SK-N-SH (cell line): ENCODE data around the gene NUMBL. TPM values are rescaled to one million over a fixed set of nuclear protein-coding genes. Genes with fewer than 3 reads are reported as not detected.

ENCODE experiments used
- CTCF ChIA-PET: fragments of 300-600, 350-600 bp; formaldehyde crosslinking; extraction: SDS; loops from one replicate; lab custom pipeline; 2021; lab: Yijun Ruan, JAX
- POLR2A ChIA-PET: fragments of 350-600 bp; sonication (Branson Sonifier 250); formaldehyde crosslinking; extraction: SDS; loops from one replicate; lab custom pipeline; 2020; ENCODE audit warnings: antibody characterized with exemption, inconsistent platforms; lab: Yijun Ruan, JAX
- DNase-seq: peaks from one replicate; pipeline ENCODE4 v3.0.0; 2012
- H2AFZ ChIP-seq: fragments of 200-600 bp; sonication (generic); 2 replicates; pipeline ENCODE4 v1.8.1; 2016; ENCODE audit warnings: antibody characterized with exemption, mild to moderate bottlenecking, low read depth
- H3F3A ChIP-seq: fragments of 200-600 bp; sonication (generic); replicated peaks from 2 replicates; pipeline ENCODE3; 2016; ENCODE audit warnings: antibody characterized with exemption, mild to moderate bottlenecking; ENCODE audit not compliant: insufficient read depth
- H3K27ac ChIP-seq, 2 experiments: fragments of 200-500 bp in 1 of 2; fragments of 200-600 bp in 1 of 2; sonication (Bioruptor generic) in 1 of 2; sonication (generic), shearing (Covaris generic) in 1 of 2; 2 replicates each; pipeline versions ENCODE4 v1.5.1 to v1.6.1; 2014 to 2016; ENCODE audit warnings: low read depth in 2 of 2, inconsistent platforms in 1 of 2, low read length in 1 of 2, mild to moderate bottlenecking in 1 of 2, mixed read lengths in 1 of 2
- H3K27me3 ChIP-seq: fragments of 200-600 bp; sonication (generic), shearing (Covaris generic); 2 replicates; pipeline ENCODE4 v1.6.1; 2016; ENCODE audit warnings: mixed run types; ENCODE audit not compliant: insufficient read depth
- H3K36me3 ChIP-seq, 2 experiments: fragments of 200-500 bp in 1 of 2; fragments of 200-600 bp in 1 of 2; sonication (Bioruptor generic) in 1 of 2; sonication (generic) in 1 of 2; replicated peaks in 1 of 2; 2 replicates each; pipeline versions ENCODE3 to v1.5.1; 2014 to 2016; ENCODE audit warnings: low read length in 1 of 2, mild to moderate bottlenecking in 1 of 2; ENCODE audit not compliant: insufficient read depth in 2 of 2, control insufficient read depth in 1 of 2
- H3K4me1 ChIP-seq, 2 experiments: fragments of 200-500 bp in 1 of 2; fragments of 200-600 bp in 1 of 2; sonication (Bioruptor generic) in 1 of 2; sonication (generic), shearing (Covaris generic) in 1 of 2; 2 replicates each; pipeline versions ENCODE4 v1.5.1 to v1.6.1; 2014 to 2016; ENCODE audit warnings: low read depth in 1 of 2, low read length in 1 of 2, mixed run types in 1 of 2; ENCODE audit not compliant: insufficient read depth in 2 of 2, control insufficient read depth in 1 of 2
- H3K4me2 ChIP-seq: fragments of 200-600 bp; sonication (generic), shearing (Covaris generic); 2 replicates; pipeline ENCODE4 v1.6.1; 2017; ENCODE audit warnings: mixed run types
- H3K4me3 ChIP-seq, 2 experiments: fragments of 200-500 bp in 1 of 2; fragments of 200-600 bp in 1 of 2; sonication (Bioruptor generic) in 1 of 2; sonication (generic), shearing (Covaris generic) in 1 of 2; 2 replicates each; pipeline versions ENCODE4 v1.5.1 to v1.8.1; 2014 to 2016; ENCODE audit warnings: low read depth in 2 of 2, inconsistent platforms in 1 of 2, low read length in 1 of 2, mild to moderate bottlenecking in 1 of 2, mixed read lengths in 1 of 2, moderate library complexity in 1 of 2
- H3K79me2 ChIP-seq: fragments of 200-600 bp; sonication (generic); 2 replicates; pipeline ENCODE4 v1.8.1; 2017; ENCODE audit warnings: mild to moderate bottlenecking; ENCODE audit not compliant: insufficient read depth
- H3K9ac ChIP-seq: fragments of 200-600 bp; sonication (generic); 2 replicates; pipeline ENCODE4 v1.6.1; 2017; ENCODE audit warnings: mixed run types
- H3K9me2 ChIP-seq: fragments of 200-600 bp; sonication (generic); 2 replicates; pipeline ENCODE4 v1.6.1; 2017; ENCODE audit warnings: mixed run types
- H3K9me3 ChIP-seq: fragments of 200-600 bp; sonication (generic); 2 replicates; pipeline ENCODE4 v1.6.1; 2017; ENCODE audit warnings: mixed run types, mild to moderate bottlenecking, moderate library complexity
- H4K20me1 ChIP-seq: fragments of 200-600 bp; sonication (generic); 2 replicates; pipeline ENCODE4 v1.6.1; 2017; ENCODE audit warnings: mild to moderate bottlenecking, mixed run types; ENCODE audit not compliant: insufficient read depth
- CHD2 ChIP-seq: fragments of 150-350 bp; IDR thresholded peaks from 2 replicates; pipeline ENCODE4 v1.6.1; 2018; ENCODE audit warnings: low read length; ENCODE audit not compliant: partially characterized antibody
- EP300 ChIP-seq, 2 experiments: IDR thresholded peaks; 2 replicates each; pipeline versions ENCODE4 v1.4.0 to v1.6.1; 2012; ENCODE audit warnings: borderline replicate concordance in 1 of 2, low read depth in 1 of 2, low read length in 1 of 2
- EZH2phosphoT487 ChIP-seq: fragments of 200-600 bp; sonication (generic); IDR thresholded peaks from 2 replicates; pipeline ENCODE4 v1.6.1; 2017; ENCODE audit warnings: low read depth, mixed run types, mild to moderate bottlenecking, antibody characterized with exemption, moderate library complexity, borderline replicate concordance
- FOSL2 ChIP-seq: IDR thresholded peaks from 2 replicates; pipeline ENCODE4 v1.4.0; 2012; ENCODE audit warnings: low read depth, mild to moderate bottlenecking, moderate library complexity, borderline replicate concordance
- FOXM1 ChIP-seq: IDR thresholded peaks from 2 replicates; pipeline ENCODE4 v1.4.0; 2012; ENCODE audit warnings: low read depth, mild to moderate bottlenecking
- MXI1 ChIP-seq: IDR thresholded peaks from 2 replicates; pipeline ENCODE4 v1.6.1; 2012; ENCODE audit warnings: mild to moderate bottlenecking, low read depth, low read length, improper control_type of control experiment
- RCOR1 ChIP-seq: fragments of 150-350 bp; IDR thresholded peaks from 2 replicates; pipeline ENCODE4 v1.6.1; 2017; ENCODE audit warnings: antibody characterized with exemption, low read length
- RXRA ChIP-seq: IDR thresholded peaks from 2 replicates; pipeline ENCODE4 v1.4.0; 2012; ENCODE audit warnings: low read depth, mild to moderate bottlenecking, borderline replicate concordance
- SMC3 ChIP-seq: IDR thresholded peaks from 2 replicates; pipeline ENCODE4 v1.6.1; 2012; ENCODE audit warnings: low read depth, low read length, improper control_type of control experiment
- TCF12 ChIP-seq: IDR thresholded peaks from 2 replicates; pipeline ENCODE4 v1.4.0; 2012
- TEAD4 ChIP-seq: IDR thresholded peaks from 2 replicates; pipeline ENCODE4 v1.4.0; 2012; ENCODE audit warnings: mild to moderate bottlenecking, borderline replicate concordance; ENCODE audit not compliant: insufficient read depth
- YY1 ChIP-seq: IDR thresholded peaks from 2 replicates; pipeline ENCODE4 v1.4.0; 2012; ENCODE audit warnings: low read depth, mild to moderate bottlenecking
- WGBS: methylation state at CpG from one replicate; pipeline ENCODE4 v1.1.6; 2017; ENCODE audit warnings: low lambda C conversion rate; 5-methylcytosine and 5-hydroxymethylcytosine counted together
- polyA plus RNA-seq, 3 experiments: library from polyadenylated mRNA; depleted of rRNA; stranded (reverse); fragments of >200 nt; gene quantifications; 2 replicates each; pipeline ENCODE4 v1.2.3, GENCODE V29; 2012
- TF ChIP-seq, protein P1 (sequence below): IDR thresholded peaks from 2 replicates; pipeline ENCODE4 v1.4.0; 2012; ENCODE audit warnings: low read depth
- TF ChIP-seq, protein P2 (sequence below): fragments of 150-350 bp; IDR thresholded peaks from 2 replicates; pipeline ENCODE4 v1.6.1; 2016; ENCODE audit warnings: mild to moderate bottlenecking, low read depth, low read length
- TF ChIP-seq, protein P3 (sequence below): fragments of 200-600 bp; sonication (generic); IDR thresholded peaks from 2 replicates; pipeline ENCODE4 v1.6.1; 2017; ENCODE audit warnings: antibody characterized with exemption, mild to moderate bottlenecking, moderate library complexity
- TF ChIP-seq, protein P4 (sequence below): IDR thresholded peaks from 2 replicates; pipeline ENCODE4; 2012
- TF ChIP-seq, protein P5 (sequence below): IDR thresholded peaks from 2 replicates; pipeline ENCODE4 v1.4.0; 2012; ENCODE audit warnings: low read depth, borderline replicate concordance

Gene NUMBL
- polyA plus RNA-seq, 1 of the 3 experiments (the other 2 are of a cell fraction), result 54.6 TPM

DNA sequence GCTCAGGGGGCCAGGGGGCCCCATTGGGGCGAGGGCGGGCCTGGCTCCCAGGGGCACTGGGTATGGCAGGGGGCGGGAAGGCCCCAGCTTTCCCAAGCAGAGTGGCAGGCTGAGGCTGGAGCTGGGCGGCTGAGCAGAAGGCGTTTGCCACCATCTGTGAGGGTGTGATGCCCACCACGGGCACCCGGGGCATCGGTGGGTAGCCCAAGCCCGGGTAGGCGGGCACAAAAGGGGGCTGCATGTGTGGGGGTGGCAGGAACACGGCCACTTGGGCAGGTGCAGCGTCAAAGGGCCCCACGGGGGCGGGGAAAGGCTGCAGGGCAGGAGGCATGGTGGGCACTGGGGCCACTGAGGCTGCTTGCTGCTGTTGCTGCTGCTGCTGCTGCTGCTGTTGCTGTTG, 22.8 kb downstream of the NUMBL start:
- CTCF ChIA-PET, result interaction anchor here (1.0 kb wide), 1 partner anchor 33 kb away, joined by 3 read pairs; no protein-coding TSS in a partner anchor
- no peaks in the 10 kb centered on the region for H3K27me3 ChIP-seq
- no peaks in the 10 kb centered on the region for H3K79me2 ChIP-seq
- peaks cover 41% of the 10 kb centered on the region for H3F3A ChIP-seq
- no peak overlapping the region for H3K27ac ChIP-seq
- H3K36me3 ChIP-seq, result peaks cover 18 to 50% of the 10 kb centered on the region in 2 experiments
- no peak overlapping the region for H3K4me3 ChIP-seq
- no peak overlapping the region for H3K9ac ChIP-seq
- POLR2A ChIA-PET, result no interaction called here
- H2AFZ ChIP-seq, result no peak overlapping the region
- no peaks in the 10 kb centered on the region for H3K9me2 ChIP-seq
- peaks cover 6 to 10% of the 10 kb centered on the region in 2 experiments; a peak in 3 of 4 replicates for H3K4me1 ChIP-seq
- H3K9me3 ChIP-seq, result no peaks in the 10 kb centered on the region
- WGBS, result 97% methylated on average over 12 of the region's 14 CpGs
- TF ChIP-seq CHD2, result no peak
- TF ChIP-seq FOXM1, result no peak
- TF ChIP-seq TEAD4, result no peak
- no peak for TF ChIP-seq EZH2phosphoT487
- no peak for TF ChIP-seq TCF12
- no peak for TF ChIP-seq YY1
- TF ChIP-seq, protein P1, sequence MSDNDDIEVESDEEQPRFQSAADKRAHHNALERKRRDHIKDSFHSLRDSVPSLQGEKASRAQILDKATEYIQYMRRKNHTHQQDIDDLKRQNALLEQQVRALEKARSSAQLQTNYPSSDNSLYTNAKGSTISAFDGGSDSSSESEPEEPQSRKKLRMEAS, result no peak
- H3K4me2 ChIP-seq, result no peak overlapping the region
- no peak for DNase-seq
- H4K20me1 ChIP-seq, result no peaks in the 10 kb centered on the region

DNA sequence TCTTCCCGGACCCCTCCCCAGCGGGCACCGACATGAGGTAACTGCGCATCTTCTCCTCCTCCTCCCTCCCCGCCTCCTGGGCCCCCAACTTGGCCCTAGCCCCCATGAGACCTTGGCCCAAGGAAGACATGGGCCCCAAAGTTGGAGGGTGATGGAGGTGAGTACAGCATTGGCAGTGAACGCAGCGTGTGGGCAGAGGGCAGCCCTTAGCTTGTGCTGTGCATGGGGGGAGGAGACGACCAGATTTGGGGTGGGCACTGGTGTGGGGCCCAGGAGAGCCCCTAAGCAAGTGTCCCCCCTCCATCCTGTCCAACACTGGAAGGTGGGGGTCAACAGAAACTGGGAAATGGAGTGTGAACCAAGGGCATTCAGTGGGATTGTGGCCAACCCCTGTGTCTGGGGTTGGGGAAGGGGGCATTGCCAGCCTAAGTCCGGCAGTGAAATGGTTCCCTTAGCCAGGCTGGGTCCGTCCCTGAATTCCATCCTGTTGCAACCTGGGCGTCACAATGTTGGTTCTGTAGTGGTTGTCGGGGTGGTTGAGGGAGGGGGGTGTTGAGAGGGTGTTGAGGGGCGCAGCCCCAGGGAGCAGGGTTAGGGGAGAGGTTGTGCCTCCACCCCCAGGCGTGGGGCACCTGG, 23.5 kb downstream of the NUMBL start:
- Histone ChIP-seq H3K27ac (peak overlapping the region in 1 of 2 experiments; percentile 61; a peak in 2 of 4 replicates), H3K9ac (no peak overlapping the region), H3K36me3 (peaks cover 14 to 43% of the 10 kb centered on the region in 2 experiments), H3F3A (peaks cover 41% of the 10 kb centered on the region), H3K9me3 (no peaks in the 10 kb centered on the region), H3K27me3 (no peaks in the 10 kb centered on the region), H3K4me3 (no peak overlapping the region), H3K4me1 (peaks cover 6 to 10% of the 10 kb centered on the region in 2 experiments; a peak in 3 of 4 replicates), H3K79me2 (no peaks in the 10 kb centered on the region), H2AFZ (no peak overlapping the region), H4K20me1 (no peaks in the 10 kb centered on the region), H3K4me2 (no peak overlapping the region), H3K9me2 (no peaks in the 10 kb centered on the region)
- no peak for DNase-seq
- WGBS, result 87% methylated on average over 14 of the region's 14 CpGs
- POLR2A ChIA-PET, result no interaction called here
- CTCF ChIA-PET, result no interaction called here
- TF ChIP-seq, protein P2, sequence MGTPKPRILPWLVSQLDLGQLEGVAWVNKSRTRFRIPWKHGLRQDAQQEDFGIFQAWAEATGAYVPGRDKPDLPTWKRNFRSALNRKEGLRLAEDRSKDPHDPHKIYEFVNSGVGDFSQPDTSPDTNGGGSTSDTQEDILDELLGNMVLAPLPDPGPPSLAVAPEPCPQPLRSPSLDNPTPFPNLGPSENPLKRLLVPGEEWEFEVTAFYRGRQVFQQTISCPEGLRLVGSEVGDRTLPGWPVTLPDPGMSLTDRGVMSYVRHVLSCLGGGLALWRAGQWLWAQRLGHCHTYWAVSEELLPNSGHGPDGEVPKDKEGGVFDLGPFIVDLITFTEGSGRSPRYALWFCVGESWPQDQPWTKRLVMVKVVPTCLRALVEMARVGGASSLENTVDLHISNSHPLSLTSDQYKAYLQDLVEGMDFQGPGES, result no peak
- no peak for TF ChIP-seq FOSL2
- TF ChIP-seq MXI1, result no peak
- TF ChIP-seq EP300 (IDR thresholded peaks at IDR 0.05; ENCODE audit: borderline replicate concordance in 1 of 2, low read depth in 1 of 2, low read length in 1 of 2), result no peak
- no peak for TF ChIP-seq YY1
- TF ChIP-seq, protein P3, sequence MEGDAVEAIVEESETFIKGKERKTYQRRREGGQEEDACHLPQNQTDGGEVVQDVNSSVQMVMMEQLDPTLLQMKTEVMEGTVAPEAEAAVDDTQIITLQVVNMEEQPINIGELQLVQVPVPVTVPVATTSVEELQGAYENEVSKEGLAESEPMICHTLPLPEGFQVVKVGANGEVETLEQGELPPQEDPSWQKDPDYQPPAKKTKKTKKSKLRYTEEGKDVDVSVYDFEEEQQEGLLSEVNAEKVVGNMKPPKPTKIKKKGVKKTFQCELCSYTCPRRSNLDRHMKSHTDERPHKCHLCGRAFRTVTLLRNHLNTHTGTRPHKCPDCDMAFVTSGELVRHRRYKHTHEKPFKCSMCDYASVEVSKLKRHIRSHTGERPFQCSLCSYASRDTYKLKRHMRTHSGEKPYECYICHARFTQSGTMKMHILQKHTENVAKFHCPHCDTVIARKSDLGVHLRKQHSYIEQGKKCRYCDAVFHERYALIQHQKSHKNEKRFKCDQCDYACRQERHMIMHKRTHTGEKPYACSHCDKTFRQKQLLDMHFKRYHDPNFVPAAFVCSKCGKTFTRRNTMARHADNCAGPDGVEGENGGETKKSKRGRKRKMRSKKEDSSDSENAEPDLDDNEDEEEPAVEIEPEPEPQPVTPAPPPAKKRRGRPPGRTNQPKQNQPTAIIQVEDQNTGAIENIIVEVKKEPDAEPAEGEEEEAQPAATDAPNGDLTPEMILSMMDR, result no peak
- TF ChIP-seq, protein P4, sequence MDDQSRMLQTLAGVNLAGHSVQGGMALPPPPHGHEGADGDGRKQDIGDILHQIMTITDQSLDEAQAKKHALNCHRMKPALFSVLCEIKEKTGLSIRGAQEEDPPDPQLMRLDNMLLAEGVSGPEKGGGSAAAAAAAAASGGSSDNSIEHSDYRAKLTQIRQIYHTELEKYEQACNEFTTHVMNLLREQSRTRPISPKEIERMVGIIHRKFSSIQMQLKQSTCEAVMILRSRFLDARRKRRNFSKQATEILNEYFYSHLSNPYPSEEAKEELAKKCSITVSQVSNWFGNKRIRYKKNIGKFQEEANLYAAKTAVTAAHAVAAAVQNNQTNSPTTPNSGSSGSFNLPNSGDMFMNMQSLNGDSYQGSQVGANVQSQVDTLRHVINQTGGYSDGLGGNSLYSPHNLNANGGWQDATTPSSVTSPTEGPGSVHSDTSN, result no peak
- TF ChIP-seq RXRA, result no peak
- TF ChIP-seq, protein P5, sequence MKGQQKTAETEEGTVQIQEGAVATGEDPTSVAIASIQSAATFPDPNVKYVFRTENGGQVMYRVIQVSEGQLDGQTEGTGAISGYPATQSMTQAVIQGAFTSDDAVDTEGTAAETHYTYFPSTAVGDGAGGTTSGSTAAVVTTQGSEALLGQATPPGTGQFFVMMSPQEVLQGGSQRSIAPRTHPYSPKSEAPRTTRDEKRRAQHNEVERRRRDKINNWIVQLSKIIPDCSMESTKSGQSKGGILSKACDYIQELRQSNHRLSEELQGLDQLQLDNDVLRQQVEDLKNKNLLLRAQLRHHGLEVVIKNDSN, result no peak
- no peak for TF ChIP-seq RCOR1
- TF ChIP-seq, protein P1, result no peak
- TF ChIP-seq SMC3, result no peak
